Measurements from ENCODE around the gene METTL1. TPM values are rescaled to one million over a fixed set of nuclear protein-coding genes. Genes with fewer than 3 reads are reported as not detected.
"Not testable (repeated sequence)": the region's sequence is repeated elsewhere in the genome, so short reads cannot be mapped to it uniquely, and the experiment has no call there.

METTL1 gene
- 24.4 TPM for polyA plus RNA-seq (ENCODE audit: insufficient read length)

DNA sequence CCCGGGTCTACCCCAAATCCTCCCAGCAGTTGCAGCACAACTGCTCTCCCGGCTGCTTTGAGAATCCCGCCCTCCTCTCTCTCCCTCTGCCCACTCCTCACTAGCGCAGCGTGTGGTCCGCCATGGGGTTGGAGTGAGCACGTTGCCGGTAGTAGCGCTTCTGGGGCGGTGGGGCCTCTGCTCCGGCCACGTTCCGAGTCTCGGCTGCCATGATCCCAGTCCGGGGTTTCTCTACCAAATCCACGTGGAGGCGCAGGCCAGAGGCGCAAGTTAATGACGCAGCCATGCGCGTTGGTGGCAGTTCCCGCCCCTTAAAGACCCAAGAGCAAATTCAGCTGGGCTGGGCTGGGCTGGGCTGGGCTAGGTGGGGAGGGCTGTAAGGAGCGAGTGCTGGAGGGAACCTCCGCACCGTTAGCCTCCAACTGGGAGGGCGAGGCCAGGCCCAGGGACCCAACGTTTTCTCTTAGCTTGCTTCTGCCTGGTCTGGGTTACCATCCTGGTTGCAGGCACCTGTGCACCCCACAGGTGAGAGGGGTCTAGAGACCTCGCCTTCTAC lies at the start of gene METTL1:
Gene METTL1, minus strand, starts transcription at position 233 of the 556 bp plus-strand sequence. Its CDS starts 22 bp downstream, at position 211.
- DNase-seq (ENCODE audit: low read depth): peak; percentile 94

DNA sequence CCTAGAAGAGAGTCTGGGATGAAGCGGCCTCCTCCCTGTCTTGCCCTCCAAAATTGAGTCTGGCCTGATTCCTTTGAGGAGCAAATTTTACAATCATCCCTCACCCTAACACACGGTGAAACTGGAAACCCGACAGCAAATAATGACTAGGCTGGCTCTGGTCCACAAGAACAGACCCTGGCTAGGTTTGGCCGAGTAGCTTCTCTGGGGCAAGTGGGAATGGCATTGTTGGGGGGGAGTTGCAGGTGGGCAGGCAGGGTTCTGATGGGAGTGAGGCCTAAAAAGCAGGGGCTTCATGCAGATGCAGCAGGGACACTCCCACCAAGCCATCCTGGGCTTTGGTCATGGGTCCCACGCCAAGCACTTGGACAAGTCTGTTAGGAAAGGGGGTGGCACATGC lies 49.1 kb upstream of the METTL1 start:
- not testable (repeated sequence) for DNase-seq (ENCODE audit: low read depth)

GRCh38 chr12:57820119-57820518 lies 48.2 kb upstream of the METTL1 start:
- not testable (repeated sequence) for DNase-seq (ENCODE audit: low read depth)

GRCh38 chr12:57817990-57818331 lies 46.1 kb upstream of the METTL1 start:
- not testable (repeated sequence) for DNase-seq (ENCODE audit: low read depth)

DNA sequence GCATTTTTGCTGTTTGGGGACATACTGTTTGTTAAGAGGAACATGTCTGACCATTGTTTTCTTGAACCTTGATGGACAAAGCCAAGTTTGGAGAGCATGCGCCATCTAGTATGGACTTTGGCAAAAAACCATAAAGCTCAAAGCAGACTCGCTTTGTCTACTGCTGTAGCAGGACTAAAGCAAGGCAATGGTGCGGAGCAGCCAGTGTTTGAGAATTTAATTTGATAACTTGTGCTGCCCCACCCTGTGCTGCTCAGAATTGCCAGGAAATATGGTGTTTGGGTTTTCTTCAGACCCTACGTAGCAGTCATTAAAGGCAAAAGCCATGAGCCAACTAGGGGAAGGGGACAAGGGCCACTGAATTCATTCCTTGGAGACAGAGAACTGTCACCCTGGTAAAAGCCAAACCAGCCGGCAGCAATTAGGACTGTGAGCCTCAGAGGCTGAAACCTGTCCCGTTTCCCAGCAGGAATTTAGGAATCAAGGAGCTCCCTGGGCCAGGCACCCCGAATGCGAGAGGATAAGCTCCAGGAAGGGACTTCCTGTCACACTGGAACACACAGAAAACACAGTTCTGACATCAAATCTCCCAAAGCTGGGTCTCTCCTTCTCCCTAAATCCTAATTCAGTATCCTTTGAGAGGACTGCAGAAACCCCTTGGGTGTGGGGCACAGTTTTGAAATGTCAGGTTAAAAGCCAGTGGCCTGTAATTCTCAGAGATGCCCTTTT lies 45.5 kb upstream of the METTL1 start:
- DNase-seq (ENCODE audit: low read depth): no peak

DNA sequence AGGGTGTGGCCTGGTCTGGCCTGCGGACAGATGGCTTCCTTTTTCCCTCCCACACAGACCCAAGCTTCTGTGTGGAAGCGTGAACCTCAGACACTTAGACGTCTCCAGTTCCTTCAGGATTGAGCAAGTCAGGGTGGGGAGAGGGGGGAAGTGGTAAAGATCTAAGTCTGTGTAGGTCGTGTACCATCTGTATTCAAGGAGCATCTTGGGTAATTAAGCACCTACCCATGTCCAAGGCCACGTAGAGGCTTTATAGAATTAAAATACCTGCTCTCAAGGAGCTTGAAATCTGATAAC lies 44.9 kb upstream of the METTL1 start:
- no peak for DNase-seq (ENCODE audit: low read depth)

DNA sequence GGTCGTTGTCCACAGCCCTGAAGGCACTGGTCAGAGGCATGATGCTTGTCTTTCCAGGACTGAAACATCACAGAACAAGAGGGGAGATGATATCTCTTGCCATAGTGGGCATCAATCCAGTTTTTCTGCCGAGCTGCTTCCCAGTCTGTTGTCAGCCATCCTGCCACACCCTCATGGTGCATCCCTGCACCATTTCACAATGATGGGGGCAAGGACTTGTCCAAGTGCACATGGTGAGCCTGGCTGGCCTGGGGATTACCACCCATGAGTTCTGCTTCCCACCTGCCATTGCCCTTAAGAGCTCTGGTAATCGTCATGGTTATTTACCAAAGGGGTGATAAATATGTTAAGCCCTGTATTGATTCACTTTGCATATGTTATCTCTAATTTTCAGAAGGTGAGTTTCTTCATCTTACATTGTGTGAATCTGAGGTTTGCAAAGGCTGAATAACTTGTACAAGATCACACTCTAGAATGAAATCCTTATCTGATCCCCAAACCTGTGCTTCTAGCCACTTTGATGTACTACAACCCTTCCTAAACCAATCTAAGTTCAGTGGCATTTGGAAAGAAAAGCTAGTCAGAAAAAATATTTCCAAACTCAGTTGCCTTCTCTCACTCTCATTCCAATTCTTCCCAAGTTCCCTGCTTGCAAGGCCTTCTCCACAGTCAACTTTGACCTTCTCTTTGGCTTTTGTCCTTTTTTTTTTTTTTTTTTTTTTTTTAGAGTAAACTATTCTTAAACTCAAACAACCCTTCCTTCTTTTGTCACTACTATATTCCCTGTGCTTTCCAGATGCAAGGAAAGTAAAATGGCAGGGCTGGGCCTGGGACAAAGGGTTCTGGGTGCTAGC lies 44.3 kb upstream of the METTL1 start:
- no peak for DNase-seq (ENCODE audit: low read depth)

DNA sequence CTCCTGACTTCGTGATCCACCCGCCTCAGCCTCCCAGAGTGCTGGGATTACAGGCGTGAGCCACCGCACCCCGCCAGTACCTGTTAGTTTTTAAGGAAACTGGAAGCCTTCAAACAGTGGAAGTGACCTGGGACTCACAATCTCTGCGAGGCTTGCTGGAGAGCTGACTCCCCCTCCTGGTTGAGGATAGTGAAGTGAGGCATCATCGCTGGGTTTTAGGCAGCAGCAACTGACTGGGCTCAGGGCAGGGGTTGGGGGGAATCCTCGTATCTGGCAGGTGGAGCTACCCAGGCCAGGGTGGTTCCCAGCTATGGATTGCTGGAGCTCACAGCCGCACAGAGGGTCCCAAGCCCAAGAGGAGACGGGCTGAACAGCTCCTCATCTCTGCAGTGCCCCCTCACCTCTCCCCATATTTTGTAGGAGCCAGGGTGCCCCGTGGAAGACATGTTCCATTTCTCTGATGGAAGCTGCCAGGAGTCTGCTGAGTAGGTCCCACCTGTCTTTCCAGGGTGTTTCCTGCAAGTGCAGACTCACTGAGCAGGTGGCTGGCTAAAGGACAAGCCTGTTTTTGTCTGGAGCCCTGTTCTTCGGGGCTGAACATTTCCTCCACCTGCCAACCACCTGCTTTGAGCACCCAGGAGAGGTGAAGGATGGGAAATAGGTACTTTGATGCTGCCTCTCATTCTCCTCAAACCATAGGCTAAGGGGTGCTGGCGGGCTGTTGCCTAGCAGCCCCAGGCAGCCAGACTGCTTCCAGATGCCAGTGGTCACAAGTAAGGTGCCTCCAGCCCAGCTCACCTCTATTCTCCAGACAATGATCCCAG lies 43.5 kb upstream of the METTL1 start:
- DNase-seq (ENCODE audit: low read depth): no peak

- no peak for DNase-seq (ENCODE audit: low read depth)
Observed at GRCh38 chr12:57813971-57814772, 42.3 kb upstream of the METTL1 start.

DNA sequence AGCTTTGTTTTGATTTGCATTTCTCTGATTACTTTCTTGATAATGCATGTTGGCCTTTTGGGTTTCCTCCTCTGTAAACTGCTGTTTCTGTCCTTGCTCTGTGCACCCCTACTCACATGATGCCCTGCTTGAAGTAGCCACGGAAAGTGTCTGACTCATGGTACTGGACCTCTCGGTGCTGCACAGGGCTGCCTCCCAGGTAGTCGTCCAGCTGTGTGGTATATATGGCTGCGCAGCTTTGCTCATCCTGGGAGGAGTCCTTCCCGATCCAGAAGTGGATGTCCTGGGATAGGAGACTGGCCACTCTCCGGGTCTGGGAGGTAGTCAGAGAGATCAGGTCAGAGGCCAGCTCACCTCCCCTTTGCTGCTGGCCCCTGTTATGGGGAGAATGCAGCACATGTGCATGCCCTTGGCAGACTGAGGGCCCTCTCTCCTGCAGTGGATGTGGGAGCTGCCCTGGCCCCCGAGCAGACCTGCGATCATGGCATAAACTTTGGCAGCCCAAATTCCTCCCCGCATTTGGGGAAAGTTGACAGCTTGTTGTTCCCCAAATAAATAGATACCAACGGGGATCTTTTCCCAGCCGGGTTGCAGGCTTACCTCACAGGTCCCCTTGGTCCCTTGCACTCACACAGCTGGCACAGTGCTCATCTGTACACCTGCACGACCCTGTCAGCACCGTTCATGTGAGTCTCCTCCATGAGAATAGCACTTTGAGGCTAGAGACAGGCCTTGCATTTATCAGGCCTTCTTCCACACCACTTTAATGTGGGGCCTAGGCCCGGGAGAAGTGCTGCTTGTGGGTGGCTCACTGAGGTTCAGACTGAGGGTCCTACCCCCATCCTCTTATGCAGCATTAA lies 41.4 kb upstream of the METTL1 start:
- DNase-seq (ENCODE audit: low read depth): no peak

GRCh38 chr12:57811028-57811755 lies 39.3 kb upstream of the METTL1 start:
- DNase-seq (ENCODE audit: low read depth): no peak

DNA sequence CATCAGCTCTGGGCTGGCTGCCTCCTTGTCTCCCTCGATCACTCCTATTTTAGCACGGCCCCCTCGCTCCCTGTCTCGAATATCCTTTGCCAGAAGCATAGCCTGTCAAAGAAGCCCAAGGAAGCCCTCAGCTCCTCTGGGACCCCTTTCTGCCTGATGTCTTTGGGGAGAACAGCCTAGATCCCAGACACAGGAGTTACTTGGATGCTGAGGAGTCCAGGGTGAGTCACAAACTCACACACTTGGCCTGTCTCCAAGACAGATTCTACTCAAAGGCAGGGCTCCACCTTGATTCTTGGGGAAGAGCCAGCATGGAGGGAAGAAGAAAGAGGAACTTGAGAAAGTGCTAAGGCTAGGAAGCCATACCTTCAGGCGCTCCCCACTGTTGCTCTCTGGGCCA lies 38.5 kb upstream of the METTL1 start:
- DNase-seq (ENCODE audit: low read depth): no peak

- DNase-seq (ENCODE audit: low read depth): no peak
Observed at GRCh38 chr12:57809425-57809824, 37.5 kb upstream of the METTL1 start.

- no peak for DNase-seq (ENCODE audit: low read depth)
Observed at GRCh38 chr12:57808351-57808750, 36.4 kb upstream of the METTL1 start.

DNA sequence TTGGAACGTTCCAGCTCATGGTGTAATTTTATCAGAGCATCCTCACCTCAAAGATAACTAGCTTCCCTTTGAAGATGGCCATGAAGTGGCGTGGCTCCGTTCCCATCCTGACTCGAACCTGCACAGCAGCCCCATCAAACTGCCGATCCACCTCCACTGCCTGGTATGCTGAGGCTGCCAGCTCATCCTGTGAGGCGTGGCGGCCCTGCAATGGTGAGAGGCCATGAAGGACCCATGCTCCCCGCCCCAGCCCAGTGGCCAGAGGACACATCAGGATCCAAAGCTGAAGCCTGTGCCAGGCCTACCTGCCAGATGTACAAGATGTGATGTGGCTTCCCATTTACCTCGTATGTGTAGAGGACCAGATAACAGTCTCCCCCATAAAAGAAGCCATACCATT lies 35.4 kb upstream of the METTL1 start:
- no peak for DNase-seq (ENCODE audit: low read depth)

DNA sequence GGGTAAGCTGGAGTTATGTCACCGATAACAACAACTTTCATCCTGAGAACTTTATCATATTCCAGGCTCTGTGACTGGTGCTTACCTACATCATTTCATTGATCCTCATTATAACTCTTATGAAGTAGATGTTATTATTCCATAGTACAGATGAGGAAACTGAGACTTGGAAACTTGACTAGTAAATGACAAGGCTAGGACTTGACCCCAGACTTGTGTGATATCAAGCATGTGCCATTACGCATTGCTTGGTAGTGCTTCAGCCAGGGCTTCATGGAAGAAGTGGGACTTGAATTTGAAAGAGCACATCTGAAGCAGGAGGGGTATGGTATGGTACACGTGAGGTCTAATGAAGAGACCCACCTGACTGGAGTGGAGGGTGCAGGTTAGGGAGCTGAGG lies 34.8 kb upstream of the METTL1 start:
- no peak for DNase-seq (ENCODE audit: low read depth)

GRCh38 chr12:57803319-57803893 lies 31.5 kb upstream of the METTL1 start:
- DNase-seq (ENCODE audit: low read depth): no peak

DNA sequence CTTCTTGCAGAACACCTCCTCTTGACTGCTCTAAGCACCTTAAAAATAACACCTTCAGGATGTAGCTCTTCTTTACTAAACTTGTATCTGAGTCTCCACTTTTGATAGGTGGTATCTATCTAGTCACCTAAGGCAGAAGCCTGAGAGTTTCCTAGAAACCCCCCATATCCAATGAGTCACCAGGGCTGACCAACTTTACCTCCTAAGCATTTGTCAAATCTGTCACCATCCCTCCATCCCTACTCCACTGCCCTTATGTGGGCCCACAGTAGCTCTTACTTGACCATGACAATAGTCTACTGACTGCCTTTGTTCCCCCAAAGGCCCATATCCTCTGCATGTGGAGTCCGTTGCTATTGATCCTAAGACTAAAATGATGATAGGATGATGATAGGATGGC lies 30.7 kb upstream of the METTL1 start:
- DNase-seq (ENCODE audit: low read depth): no peak

DNA sequence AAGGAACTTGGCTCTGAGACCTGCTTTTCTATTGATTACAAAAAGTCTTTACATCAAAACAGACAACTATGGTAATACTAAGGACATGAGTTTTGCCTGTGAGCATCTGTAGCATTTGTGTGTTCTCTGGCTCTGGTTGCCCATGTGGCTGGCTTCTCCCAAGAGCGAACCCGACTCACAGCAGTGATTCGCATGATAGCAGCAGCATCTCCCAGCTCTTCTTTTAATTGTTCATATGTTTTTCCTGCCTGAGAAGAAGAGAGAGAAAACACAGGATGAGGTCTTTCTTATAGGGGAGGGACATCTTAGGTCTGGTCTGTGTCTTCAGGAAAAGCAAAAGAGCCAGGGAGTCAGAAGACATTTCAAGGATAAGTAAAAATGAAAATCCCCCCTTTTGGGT lies 29.1 kb upstream of the METTL1 start:
- DNase-seq (ENCODE audit: low read depth): no peak
